ENCODE results near the gene INSR.

INSR gene

DNA sequence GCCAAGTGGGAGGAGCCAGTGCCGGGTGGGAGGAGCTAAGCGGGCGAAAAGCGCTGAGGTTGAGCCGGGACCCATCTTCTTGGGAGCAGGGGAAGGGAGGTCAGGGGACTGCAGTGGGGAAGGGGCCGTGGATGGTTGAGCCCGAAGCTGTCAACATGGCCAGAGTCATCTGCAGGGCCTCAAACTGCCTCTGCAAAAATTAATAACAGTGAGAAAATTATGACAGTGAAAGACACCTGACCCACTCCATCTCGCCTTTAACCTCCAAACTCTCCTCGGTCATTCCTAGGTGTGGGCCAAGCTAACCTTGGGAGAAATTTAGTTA is 194.7 kb downstream of the INSR start:
- Histone ChIP-seq H3K9me3 (peaks cover 0 to 7% (median 5%) of the 10 kb centered on the region in 3 donors), H3K27me3 (no peaks in the 10 kb centered on the region), H3K27ac (peak overlapping the region; percentile 86 to 90), H3K36me3 (no peaks in the 10 kb centered on the region), H3K4me3 (peak overlapping the region; percentile 52 to 61), H3K4me1 (peaks cover 0 to 7% (median 0%) of the 10 kb centered on the region in 4 donors)
- TF ChIP-seq, protein P1, sequence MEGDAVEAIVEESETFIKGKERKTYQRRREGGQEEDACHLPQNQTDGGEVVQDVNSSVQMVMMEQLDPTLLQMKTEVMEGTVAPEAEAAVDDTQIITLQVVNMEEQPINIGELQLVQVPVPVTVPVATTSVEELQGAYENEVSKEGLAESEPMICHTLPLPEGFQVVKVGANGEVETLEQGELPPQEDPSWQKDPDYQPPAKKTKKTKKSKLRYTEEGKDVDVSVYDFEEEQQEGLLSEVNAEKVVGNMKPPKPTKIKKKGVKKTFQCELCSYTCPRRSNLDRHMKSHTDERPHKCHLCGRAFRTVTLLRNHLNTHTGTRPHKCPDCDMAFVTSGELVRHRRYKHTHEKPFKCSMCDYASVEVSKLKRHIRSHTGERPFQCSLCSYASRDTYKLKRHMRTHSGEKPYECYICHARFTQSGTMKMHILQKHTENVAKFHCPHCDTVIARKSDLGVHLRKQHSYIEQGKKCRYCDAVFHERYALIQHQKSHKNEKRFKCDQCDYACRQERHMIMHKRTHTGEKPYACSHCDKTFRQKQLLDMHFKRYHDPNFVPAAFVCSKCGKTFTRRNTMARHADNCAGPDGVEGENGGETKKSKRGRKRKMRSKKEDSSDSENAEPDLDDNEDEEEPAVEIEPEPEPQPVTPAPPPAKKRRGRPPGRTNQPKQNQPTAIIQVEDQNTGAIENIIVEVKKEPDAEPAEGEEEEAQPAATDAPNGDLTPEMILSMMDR (IDR thresholded peaks at IDR 0.05), result no peak
- DNase-seq, result no peak
- intact Hi-C loops (cut with DNase I; ENCODE audit: low total_unique reads), result loop anchor here (5.0 kb wide), 1 partner anchor 583 kb away; the partner anchor contains the start of gene TRAPPC5

DNA sequence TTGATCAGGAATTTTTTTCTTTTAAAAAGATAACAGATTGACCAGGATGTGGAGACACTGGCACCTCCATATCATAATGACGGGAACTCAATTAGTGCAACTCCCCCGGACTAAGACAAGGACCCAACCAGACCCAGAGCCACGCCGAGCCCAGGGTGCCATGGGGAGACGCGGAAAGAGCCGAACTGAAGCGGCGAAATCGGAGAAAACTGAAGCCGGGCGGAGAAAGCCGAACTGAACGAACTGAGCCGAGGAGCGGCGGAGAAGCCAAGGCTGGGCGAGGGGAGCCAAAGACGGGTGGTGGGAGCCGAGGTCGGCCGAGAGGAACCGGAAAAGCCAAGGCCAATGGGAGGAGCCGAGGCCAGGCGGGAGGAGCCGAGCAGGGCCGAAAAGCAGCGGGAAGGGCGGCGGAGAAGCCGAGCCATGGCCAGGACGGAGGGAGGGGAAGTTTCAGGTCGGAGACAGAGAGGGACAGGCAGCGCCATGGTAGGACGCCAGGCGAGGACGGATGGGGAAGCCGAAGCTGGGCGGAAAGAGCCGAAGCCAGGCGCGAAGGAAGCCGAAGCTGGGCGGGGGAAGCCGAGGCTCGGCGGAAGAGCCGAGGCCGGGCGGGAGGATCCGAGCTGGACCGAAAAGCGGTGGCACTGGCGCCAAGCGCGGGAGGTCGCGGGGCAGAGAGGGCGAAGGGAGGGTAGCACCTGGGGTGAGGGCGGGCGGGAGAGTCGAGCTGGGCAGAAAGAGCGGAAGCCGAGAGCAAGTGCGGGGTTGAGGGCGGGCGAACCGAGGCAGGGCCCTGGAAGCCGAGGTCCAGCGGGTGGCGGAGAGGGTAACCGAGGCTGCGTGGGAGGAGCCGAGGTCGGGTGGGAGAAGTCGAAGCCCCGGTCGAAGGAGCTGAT is 195.3 kb downstream of the INSR start:
- Histone ChIP-seq H3K4me1 (peaks cover 0 to 7% (median 0%) of the 10 kb centered on the region in 4 donors), H3K27ac (peak overlapping the region; percentile 86 to 90), H3K4me3 (peak overlapping the region; percentile 52 to 61), H3K27me3 (no peaks in the 10 kb centered on the region), H3K9me3 (peaks cover 3 to 9% (median 5%) of the 10 kb centered on the region in 3 donors), H3K36me3 (no peaks in the 10 kb centered on the region)
- intact Hi-C loops (cut with DNase I; ENCODE audit: low total_unique reads), result loop anchor here (5.0 kb wide), 1 partner anchor 583 kb away; the partner anchor contains the start of gene TRAPPC5
- TF ChIP-seq, protein P1 (IDR thresholded peaks at IDR 0.05), result no peak
- peak; percentile 88 to 96 for DNase-seq

DNA sequence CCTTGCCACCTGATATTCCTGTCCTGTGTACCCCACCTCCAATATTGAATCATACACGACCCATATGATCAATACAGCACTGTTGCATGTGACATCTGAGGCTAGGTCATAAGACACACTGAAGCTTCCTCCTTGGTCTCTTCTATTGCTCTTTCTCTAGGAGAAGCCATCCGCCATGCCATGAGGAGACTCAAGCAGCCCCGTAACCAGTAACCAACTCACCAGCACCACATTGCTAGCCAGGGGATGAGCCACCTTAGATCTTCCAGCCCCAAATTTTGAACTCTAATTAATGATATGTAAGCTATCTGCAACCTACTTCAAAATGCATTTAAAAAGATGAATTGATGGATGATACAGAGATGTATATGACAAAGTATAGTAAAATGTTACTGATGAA is 196.1 kb downstream of the INSR start:
- TF ChIP-seq, protein P1 (IDR thresholded peaks at IDR 0.05), result no peak
- Histone ChIP-seq H3K27ac (peak overlapping the region in 1 of 2 donors; percentile 90), H3K36me3 (no peaks in the 10 kb centered on the region), H3K4me3 (peak overlapping the region in 1 of 2 donors; percentile 52), H3K9me3 (peaks cover 5 to 9% (median 6%) of the 10 kb centered on the region in 3 donors), H3K4me1 (peaks cover 0 to 7% (median 0%) of the 10 kb centered on the region in 4 donors), H3K27me3 (no peaks in the 10 kb centered on the region)
- DNase-seq, result no peak
- intact Hi-C loops (cut with DNase I; ENCODE audit: low total_unique reads), result loop anchor here (5.0 kb wide), 1 partner anchor 584 kb away; the partner anchor contains the start of gene TRAPPC5

DNA sequence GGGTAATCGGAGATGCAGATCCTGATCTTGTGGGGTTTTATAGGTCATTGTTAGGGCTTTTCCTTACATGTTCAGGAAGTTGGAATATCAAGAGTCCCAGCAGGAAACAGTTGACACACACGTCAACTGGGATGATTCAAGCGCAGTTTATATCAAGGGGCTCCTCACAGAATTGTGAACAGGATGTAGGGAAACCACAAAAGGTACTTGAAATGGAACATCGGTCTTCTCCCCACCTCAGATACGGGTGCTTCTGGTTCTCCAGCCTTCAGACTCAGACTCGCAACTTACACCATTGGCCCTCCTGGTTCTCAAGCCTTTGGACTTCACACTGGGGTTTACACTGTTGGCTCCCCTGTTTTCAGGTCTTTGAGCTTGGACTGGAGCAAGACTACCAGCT is 205.2 kb downstream of the INSR start:
- TF ChIP-seq, protein P1 (IDR thresholded peaks at IDR 0.05), result no peak
- no peak for DNase-seq
- Histone ChIP-seq H3K36me3 (peaks cover 39 to 59% (median 50%) of the 10 kb centered on the region in 3 donors), H3K4me1 (no peaks in the 10 kb centered on the region), H3K9me3 (peaks cover 20 to 90% (median 53%) of the 10 kb centered on the region in 3 donors), H3K4me3 (no peak overlapping the region), H3K27me3 (no peaks in the 10 kb centered on the region), H3K27ac (no peak overlapping the region)
- intact Hi-C loops (cut with DNase I; ENCODE audit: low total_unique reads), result no loop called here

GRCh38 chr19:7083076-7083956 is 210.9 kb downstream of the INSR start:
- DNase-seq, result no peak
- H3K4me1 ChIP-seq, result no peaks in the 10 kb centered on the region
- H3K4me3 ChIP-seq, result no peak overlapping the region
- TF ChIP-seq, protein P1 (IDR thresholded peaks at IDR 0.05), result no peak
- H3K27ac ChIP-seq, result no peak overlapping the region
- peaks cover 70 to 94% (median 89%) of the 10 kb centered on the region in 3 donors for H3K36me3 ChIP-seq
- intact Hi-C loops (cut with DNase I; ENCODE audit: low total_unique reads), result no loop called here
- peaks cover 47 to 99% (median 89%) of the 10 kb centered on the region in 3 donors for H3K9me3 ChIP-seq
- no peaks in the 10 kb centered on the region for H3K27me3 ChIP-seq

Measured in tibial artery (tissue), 4 donors.